D721Med (cell line): Measurements from ENCODE around the gene PHAX.

Source experiments
- DNase-seq: peaks from one replicate; pipeline ENCODE4 v3.0.0; 2011; ENCODE audit warnings: low spot score; ENCODE audit not compliant: insufficient read length
- FAIRE-seq: peaks from 2 replicates; lab custom pipeline; 2011; peaks lifted over from hg19 to GRCh38; lab: Jason Lieb, UNC
- TF ChIP-seq, protein P1 (sequence below): IDR thresholded peaks from 2 replicates; pipeline ENCODE4 v1.5.1; 2012; ENCODE audit warnings: mild to moderate bottlenecking, control low read depth; ENCODE audit not compliant: insufficient read depth; ENCODE audit errors: missing control alignments

PHAX gene

DNA sequence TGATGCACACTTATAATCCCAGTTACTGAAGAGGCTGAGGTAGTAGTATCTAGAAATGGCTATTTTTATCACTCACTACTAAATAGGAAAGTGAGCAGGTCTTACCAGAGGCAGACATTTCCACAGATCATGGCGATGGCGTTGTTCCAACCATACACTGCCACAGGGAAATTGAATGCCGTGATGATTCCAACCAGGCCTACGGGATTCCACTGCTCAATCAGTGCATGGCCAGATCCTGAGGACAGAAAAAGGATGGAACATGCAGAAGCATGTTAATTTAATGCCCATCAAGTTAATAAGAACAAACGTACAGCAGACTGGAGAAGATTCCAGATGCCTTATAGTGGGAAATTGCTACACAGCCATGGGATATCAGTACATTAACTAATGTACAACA lies 23.8 kb upstream of the PHAX start:
- TF ChIP-seq, protein P1, sequence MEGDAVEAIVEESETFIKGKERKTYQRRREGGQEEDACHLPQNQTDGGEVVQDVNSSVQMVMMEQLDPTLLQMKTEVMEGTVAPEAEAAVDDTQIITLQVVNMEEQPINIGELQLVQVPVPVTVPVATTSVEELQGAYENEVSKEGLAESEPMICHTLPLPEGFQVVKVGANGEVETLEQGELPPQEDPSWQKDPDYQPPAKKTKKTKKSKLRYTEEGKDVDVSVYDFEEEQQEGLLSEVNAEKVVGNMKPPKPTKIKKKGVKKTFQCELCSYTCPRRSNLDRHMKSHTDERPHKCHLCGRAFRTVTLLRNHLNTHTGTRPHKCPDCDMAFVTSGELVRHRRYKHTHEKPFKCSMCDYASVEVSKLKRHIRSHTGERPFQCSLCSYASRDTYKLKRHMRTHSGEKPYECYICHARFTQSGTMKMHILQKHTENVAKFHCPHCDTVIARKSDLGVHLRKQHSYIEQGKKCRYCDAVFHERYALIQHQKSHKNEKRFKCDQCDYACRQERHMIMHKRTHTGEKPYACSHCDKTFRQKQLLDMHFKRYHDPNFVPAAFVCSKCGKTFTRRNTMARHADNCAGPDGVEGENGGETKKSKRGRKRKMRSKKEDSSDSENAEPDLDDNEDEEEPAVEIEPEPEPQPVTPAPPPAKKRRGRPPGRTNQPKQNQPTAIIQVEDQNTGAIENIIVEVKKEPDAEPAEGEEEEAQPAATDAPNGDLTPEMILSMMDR, result no peak
- no peak for FAIRE-seq

DNA sequence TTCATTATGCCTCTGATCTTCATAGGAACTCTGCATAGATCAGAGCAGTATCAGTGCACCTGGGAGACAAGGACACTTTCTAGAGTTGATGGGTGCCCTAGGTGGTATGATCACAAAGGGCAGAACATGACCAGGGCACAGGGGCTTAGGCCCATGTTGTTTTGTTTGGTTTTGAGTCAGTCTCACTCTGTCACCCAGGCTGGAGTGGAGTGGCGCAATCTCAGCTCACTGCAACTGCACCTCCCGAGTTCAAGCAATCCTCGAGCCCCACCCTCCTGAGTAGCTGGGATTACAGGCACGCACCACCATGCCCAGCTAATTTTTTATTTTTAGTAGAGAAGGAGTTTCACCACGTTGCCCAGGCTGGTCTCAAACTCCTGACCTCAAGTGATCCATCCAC lies 23.3 kb upstream of the PHAX start:
- DNase-seq (no peak), FAIRE-seq (no peak)
- TF ChIP-seq, protein P1, result no peak

More for the DNA sequence above, 23.8 kb upstream of the PHAX start:
- no peak for DNase-seq

DNA sequence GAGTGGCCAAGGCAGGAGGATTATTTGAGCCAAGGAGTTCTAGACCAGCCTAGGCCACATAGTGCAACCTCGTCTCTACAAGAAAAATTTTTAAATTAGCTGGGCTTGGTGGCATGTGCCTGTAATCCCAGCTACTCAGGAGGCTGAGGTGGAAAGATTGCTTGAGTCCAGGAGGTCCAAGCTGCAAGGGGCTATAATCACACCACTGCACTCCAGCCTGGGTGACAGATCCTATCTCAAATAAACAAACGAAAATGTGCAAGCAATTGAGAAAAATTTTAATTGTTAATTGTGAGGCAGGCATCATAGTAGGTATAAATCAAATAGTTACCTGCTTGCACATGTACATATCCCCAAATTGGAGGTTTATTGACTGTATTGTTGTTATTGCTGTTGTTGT lies 21.0 kb upstream of the PHAX start:
- FAIRE-seq (no peak), DNase-seq (no peak)
- TF ChIP-seq, protein P1, result no peak

DNA sequence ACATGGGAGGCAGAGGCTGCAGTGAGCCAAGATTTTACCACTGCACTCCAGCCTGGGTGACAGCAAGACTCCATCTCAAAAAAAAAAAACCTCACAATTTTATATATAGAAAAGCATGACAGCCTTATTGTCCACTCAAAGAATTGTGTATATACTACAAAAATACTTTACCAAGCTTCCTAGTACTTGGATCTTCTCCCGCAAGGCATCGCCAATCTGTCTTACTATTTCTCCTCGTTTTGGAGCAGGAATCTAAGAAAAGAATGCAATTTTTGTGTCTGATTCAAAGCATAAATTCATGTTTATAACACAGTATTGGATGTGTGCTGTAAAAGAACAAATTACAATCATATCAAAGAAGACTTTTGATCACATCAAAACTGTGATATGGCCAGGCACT lies 17.0 kb upstream of the PHAX start:
- TF ChIP-seq, protein P1, result no peak
- FAIRE-seq (no peak), DNase-seq (no peak)

DNA sequence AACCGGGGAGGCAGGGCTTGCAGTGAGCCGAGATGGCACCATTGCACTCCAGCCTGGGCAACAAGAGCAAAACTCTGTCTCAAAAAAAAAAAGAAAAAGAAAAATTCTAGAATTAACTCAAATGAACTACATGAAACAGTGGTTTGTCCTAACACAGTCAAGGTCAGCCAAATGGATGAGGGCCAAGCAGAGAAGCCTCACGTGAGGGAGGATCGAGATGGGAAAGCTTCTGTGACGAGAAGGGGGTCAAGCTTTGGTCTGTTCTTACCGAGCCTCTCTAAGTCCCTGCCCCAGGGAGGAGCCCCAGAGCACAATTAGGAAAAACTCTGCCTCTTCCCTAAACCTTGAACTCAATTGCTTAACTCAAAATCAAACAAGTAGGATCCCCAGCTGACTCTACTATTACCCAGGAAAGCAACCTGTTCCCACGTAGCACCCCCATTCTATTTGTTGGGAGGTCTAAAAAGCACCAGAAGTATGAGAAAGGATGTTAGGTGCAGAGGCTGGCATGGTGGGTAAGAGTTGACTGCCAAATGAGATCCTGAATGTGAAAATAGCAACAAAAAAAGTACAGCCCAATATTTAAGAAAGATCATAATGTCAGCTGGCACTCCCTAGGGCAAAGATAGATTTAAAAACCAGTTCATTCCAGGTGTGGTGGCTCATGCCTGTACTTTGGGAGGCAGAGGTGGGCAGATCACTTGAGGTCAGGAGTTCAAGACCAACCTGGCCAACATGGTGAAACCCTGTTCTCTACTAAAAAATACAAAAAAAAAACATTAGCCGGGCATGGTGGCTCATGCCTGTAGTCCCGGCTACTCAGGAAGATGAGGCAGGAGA lies 13.0 kb upstream of the PHAX start:
- TF ChIP-seq, protein P1, result no peak
- no peak for FAIRE-seq
- DNase-seq, result no peak

DNA sequence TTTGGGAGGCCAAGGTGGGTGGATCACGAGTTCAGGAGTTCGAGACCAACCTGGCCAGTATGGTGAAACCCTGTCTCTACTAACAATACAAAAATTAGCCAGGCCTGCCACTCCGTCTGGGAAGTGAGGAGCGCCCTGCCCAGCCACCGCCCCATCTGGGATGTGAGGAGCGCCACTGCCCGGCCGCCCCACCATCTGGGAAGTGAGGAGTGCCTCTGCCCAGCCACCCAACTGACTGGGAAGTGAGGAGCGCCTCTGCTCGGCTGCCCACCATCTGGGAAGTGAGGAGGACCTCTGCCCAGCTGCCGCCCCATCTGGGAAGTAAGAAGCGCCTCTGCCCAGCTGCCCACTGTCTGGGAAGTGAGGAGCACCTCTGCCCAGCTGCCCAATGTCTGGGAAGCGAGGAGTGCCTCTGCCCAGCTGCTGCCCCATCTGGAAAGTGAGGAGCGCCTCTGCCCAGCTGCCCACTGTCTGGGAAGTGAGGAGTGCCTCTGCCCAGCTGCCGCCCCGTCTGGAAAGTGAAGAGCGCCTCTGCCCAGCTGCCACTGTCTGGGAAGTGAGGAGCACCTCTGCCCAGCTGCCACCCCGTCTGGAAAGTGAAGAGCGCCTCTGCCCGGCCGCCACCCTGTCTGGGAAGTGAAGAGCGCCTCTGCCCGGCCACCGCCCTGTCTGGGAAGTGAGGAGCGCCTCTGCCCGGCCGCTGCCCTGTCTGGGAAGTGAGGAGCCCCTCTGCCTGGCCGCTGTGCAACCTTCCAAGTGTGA lies 11.0 kb upstream of the PHAX start:
- DNase-seq (no peak), FAIRE-seq (no peak)
- TF ChIP-seq, protein P1, result no peak

DNA sequence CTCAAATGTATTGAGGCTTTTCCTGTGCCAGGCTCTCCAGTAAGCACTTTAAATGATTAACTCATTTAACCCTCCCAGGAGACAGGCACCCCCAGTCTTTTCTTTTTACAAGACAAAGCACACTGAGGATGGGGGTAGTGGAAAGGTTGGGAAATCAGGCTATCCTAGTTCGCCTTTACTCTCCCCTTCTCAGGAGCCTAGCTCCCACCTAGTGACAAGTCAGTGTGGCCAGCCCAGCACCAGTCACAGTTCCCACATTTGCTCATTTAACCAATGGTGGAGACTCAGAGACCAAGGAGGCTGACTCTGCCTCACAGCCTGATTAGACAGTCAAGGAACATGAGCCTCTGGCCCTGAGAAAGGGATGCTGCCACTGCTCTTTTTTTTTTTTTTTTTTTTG lies 9.2 kb upstream of the PHAX start:
- no peak for FAIRE-seq
- TF ChIP-seq, protein P1, result no peak
- no peak for DNase-seq
